HEK293 (cell line): ENCODE data around the gene TTC39C.

Experiments used
- CTCF ChIA-PET: fragments of 350-600 bp; formaldehyde crosslinking; extraction: SDS; loops from one replicate; lab custom pipeline; 2021; ENCODE audit warnings: antibody characterized with exemption; lab: Yijun Ruan, JAX
- POLR2A ChIA-PET: fragments of 300-600 bp; formaldehyde crosslinking; extraction: SDS; loops from one replicate; lab custom pipeline; 2020; ENCODE audit warnings: antibody characterized with exemption, inconsistent platforms; lab: Yijun Ruan, JAX
- H3K27ac ChIP-seq: fragments of 200-500 bp; sonication (Bioruptor generic); 2 replicates; pipeline ENCODE4 v1.5.1; 2014; ENCODE audit warnings: low read depth, low read length, control low read depth, inconsistent platforms; ENCODE audit errors: extremely low read depth
- H3K36me3 ChIP-seq, 2 experiments: fragments of 200-500 bp in 1 of 2; sonication (Bioruptor generic) in 1 of 2; 1 replicate in 1 of 2; 2 replicates in 1 of 2; pipeline ENCODE4 v1.5.1; 2014 to 2017; ENCODE audit warnings: inconsistent platforms in 2 of 2, low read length in 2 of 2; ENCODE audit not compliant: control insufficient read depth in 2 of 2, insufficient read depth in 1 of 2
- H3K4me1 ChIP-seq: fragments of 200-500 bp; sonication (Bioruptor generic); 2 replicates; pipeline ENCODE4 v1.5.1; 2014; ENCODE audit warnings: mild to moderate bottlenecking, low read length, inconsistent platforms; ENCODE audit not compliant: control insufficient read depth, insufficient read depth
- H3K4me3 ChIP-seq: 2 replicates; pipeline ENCODE4 v1.5.1; 2011; ENCODE audit warnings: low read depth, mild to moderate bottlenecking, control low read depth, low read length, moderate library complexity
- H3K9me3 ChIP-seq: fragments of 200-500 bp; sonication (Bioruptor generic); 2 replicates; pipeline ENCODE4 v1.5.1; 2014; ENCODE audit warnings: low read depth, low read length, inconsistent platforms; ENCODE audit not compliant: control insufficient read depth, insufficient read depth
- ATF2 ChIP-seq: fragments of 450-650 bp; formaldehyde crosslinking; IDR thresholded peaks from 2 replicates; pipeline ENCODE4 v1.5.1; 2016; ENCODE audit warnings: missing biosample characterization, missing genetic modification characterization, low read depth
- HOXC10 ChIP-seq: sonication (generic); formaldehyde crosslinking; IDR thresholded peaks from 2 replicates; pipeline ENCODE4 v1.8.1; 2023; ENCODE audit warnings: mild to moderate bottlenecking, missing genetic modification reagents
- KLF10 ChIP-seq: fragments of 450-650 bp; IDR thresholded peaks from 2 replicates; pipeline ENCODE4 v1.5.1; 2018; ENCODE audit warnings: missing biosample characterization, mild to moderate bottlenecking, missing genetic modification characterization
- KLF8 ChIP-seq: fragments of 450-650 bp; formaldehyde crosslinking; IDR thresholded peaks from 2 replicates; pipeline ENCODE4 v1.5.1; 2016; ENCODE audit warnings: missing biosample characterization, missing genetic modification characterization
- MYNN ChIP-seq: fragments of 450-650 bp; formaldehyde crosslinking; IDR thresholded peaks from 2 replicates; pipeline ENCODE4 v1.5.1; 2016; ENCODE audit warnings: missing biosample characterization, missing genetic modification characterization, borderline replicate concordance
- RBAK ChIP-seq: fragments of 450-650 bp; formaldehyde crosslinking; IDR thresholded peaks from 2 replicates; pipeline ENCODE4 v1.5.1; 2016; ENCODE audit warnings: missing biosample characterization, missing genetic modification characterization
- TRIM28 ChIP-seq: IDR thresholded peaks from 2 replicates; pipeline ENCODE4 v1.6.1; 2011; ENCODE audit warnings: low read length, control low read depth, borderline replicate concordance
- ZBTB48 ChIP-seq: fragments of 450-650 bp; formaldehyde crosslinking; IDR thresholded peaks from 2 replicates; pipeline ENCODE4 v1.5.1; 2016; ENCODE audit warnings: missing biosample characterization, missing genetic modification characterization
- ZFP3 ChIP-seq: fragments of 450-650 bp; formaldehyde crosslinking; IDR thresholded peaks from 2 replicates; pipeline ENCODE4 v1.5.1; 2016; ENCODE audit warnings: low read depth, missing biosample characterization, missing genetic modification characterization
- ZIC2 ChIP-seq: fragments of 450-650 bp; formaldehyde crosslinking; IDR thresholded peaks from 2 replicates; pipeline ENCODE4 v1.5.1; 2016; ENCODE audit warnings: missing biosample characterization, missing genetic modification characterization
- ZNF155 ChIP-seq: fragments of 450-650 bp; formaldehyde crosslinking; IDR thresholded peaks from 2 replicates; pipeline ENCODE4 v1.5.1; 2016; ENCODE audit warnings: missing biosample characterization, missing genetic modification characterization
- ZNF292 ChIP-seq: fragments of 450-650 bp; formaldehyde crosslinking; IDR thresholded peaks from 2 replicates; pipeline ENCODE4 v1.5.1; 2016; ENCODE audit warnings: low read depth, missing biosample characterization, missing genetic modification characterization, borderline replicate concordance
- ZNF302 ChIP-seq: fragments of 450-650 bp; formaldehyde crosslinking; IDR thresholded peaks from 2 replicates; pipeline ENCODE4 v1.5.1; 2016; ENCODE audit warnings: missing biosample characterization, missing genetic modification characterization, low read depth
- ZNF37A ChIP-seq: fragments of 450-650 bp; IDR thresholded peaks from 2 replicates; pipeline ENCODE4 v1.5.1; 2018; ENCODE audit warnings: missing biosample characterization, missing genetic modification characterization
- ZNF561 ChIP-seq: fragments of 450-650 bp; IDR thresholded peaks from 2 replicates; pipeline ENCODE4 v1.5.1; 2018; ENCODE audit warnings: missing biosample characterization, missing genetic modification characterization, borderline replicate concordance
- ZNF747 ChIP-seq: fragments of 450-650 bp; formaldehyde crosslinking; IDR thresholded peaks from 2 replicates; pipeline ENCODE4 v1.5.1; 2016; ENCODE audit warnings: missing biosample characterization, missing genetic modification characterization
- ZNF785 ChIP-seq: fragments of 450-650 bp; formaldehyde crosslinking; IDR thresholded peaks from 2 replicates; pipeline ENCODE4 v1.5.1; 2016; ENCODE audit warnings: missing biosample characterization, missing genetic modification characterization
- ZNF792 ChIP-seq: fragments of 450-650 bp; formaldehyde crosslinking; IDR thresholded peaks from 2 replicates; pipeline ENCODE4 v1.5.1; 2016; ENCODE audit warnings: missing biosample characterization, missing genetic modification characterization
- ZSCAN4 ChIP-seq: fragments of 450-650 bp; formaldehyde crosslinking; IDR thresholded peaks from 2 replicates; pipeline ENCODE4 v1.5.1; 2017; ENCODE audit warnings: missing biosample characterization, missing genetic modification characterization
- ZXDB ChIP-seq: fragments of 450-650 bp; formaldehyde crosslinking; IDR thresholded peaks from 2 replicates; pipeline ENCODE4 v1.5.1; 2016; ENCODE audit warnings: missing biosample characterization, missing genetic modification characterization
- TF ChIP-seq, protein P1 (sequence below): fragments of 450-650 bp; formaldehyde crosslinking; IDR thresholded peaks from 2 replicates; pipeline ENCODE4 v1.5.1; 2016; ENCODE audit warnings: missing biosample characterization, missing genetic modification characterization

TTC39C gene

GRCh38 chr18:24078391-24078790, 63.8 kb downstream of the TTC39C start:
- Histone ChIP-seq H3K36me3 (no peaks in the 10 kb centered on the region; a peak in 1 of 3 replicates), H3K9me3 (no peaks in the 10 kb centered on the region), H3K27ac (no peak overlapping the region), H3K4me3 (no peak overlapping the region), H3K4me1 (peaks cover 4% of the 10 kb centered on the region)
- POLR2A ChIA-PET = no interaction called here
- CTCF ChIA-PET = no interaction called here
- peak; percentile 44 for TF ChIP-seq ZIC2 (tag by site-specific recombination)
- no peak for TF ChIP-seq ZFP3 (tag by site-specific recombination)

DNA sequence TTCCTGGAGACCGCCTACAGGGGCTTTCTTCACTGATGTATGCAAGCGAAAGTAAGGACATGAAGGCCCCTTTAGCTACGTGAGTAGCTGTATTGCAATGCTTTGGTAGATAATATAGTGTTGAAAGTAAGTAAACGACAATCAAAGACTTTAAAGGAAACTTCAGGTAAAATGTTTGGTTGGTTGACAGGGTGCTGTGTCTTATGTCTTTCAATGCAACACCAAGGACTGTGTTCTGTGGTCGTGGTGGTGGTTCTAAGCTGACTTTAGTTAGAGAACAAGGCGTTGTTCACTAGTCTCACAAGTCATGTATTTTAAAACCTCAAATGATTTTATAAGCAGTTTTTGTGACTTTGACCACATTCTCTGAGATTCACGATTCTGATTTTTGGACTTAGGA, 66.3 kb downstream of the TTC39C start:
- TF ChIP-seq ZNF302 (no peak), MYNN (tag by site-specific recombination) (no peak), ZSCAN4 (tag by site-specific recombination) (no peak), ZNF561 (tag by site-specific recombination) (no peak), ZNF37A (tag by site-specific recombination) (no peak), TRIM28 (no peak), ZBTB48 (no peak), ZNF792 (tag by site-specific recombination) (no peak), RBAK (tag by site-specific recombination) (no peak), KLF8 (no peak), ZNF292 (tag by site-specific recombination) (no peak), ZXDB (no peak), ZNF155 (no peak), ATF2 (tag by site-specific recombination) (no peak), ZNF785 (no peak), HOXC10 (no peak), KLF10 (tag by site-specific recombination) (no peak)
- TF ChIP-seq, protein P1, sequence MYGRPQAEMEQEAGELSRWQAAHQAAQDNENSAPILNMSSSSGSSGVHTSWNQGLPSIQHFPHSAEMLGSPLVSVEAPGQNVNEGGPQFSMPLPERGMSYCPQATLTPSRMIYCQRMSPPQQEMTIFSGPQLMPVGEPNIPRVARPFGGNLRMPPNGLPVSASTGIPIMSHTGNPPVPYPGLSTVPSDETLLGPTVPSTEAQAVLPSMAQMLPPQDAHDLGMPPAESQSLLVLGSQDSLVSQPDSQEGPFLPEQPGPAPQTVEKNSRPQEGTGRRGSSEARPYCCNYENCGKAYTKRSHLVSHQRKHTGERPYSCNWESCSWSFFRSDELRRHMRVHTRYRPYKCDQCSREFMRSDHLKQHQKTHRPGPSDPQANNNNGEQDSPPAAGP (tag by site-specific recombination) = no peak
- no peak overlapping the region for H3K4me3 ChIP-seq
- peaks cover under 1% of the 10 kb centered on the region for H3K4me1 ChIP-seq
- no peaks in the 10 kb centered on the region; a peak in 1 of 3 replicates for H3K36me3 ChIP-seq
- ChIA-PET CTCF (interaction anchor here (0.6 to 1.8 kb wide), 4 partner anchors 47 to 581 kb away, joined by 3 to 6 read pairs (median 3); no protein-coding TSS in a partner anchor), POLR2A (no interaction called here)
- H3K9me3 ChIP-seq = no peaks in the 10 kb centered on the region
- H3K27ac ChIP-seq = no peak overlapping the region

- TF ChIP-seq ZNF747 (tag by site-specific recombination) = no peak
- Histone ChIP-seq H3K9me3 (no peaks in the 10 kb centered on the region), H3K4me3 (no peak overlapping the region), H3K27ac (no peak overlapping the region), H3K4me1 (no peaks in the 10 kb centered on the region), H3K36me3 (no peaks in the 10 kb centered on the region; a peak in 1 of 3 replicates)
- POLR2A ChIA-PET = no interaction called here
- CTCF ChIA-PET = interaction anchor here (0.6 kb wide), 1 partner anchor 116 kb away, joined by 3 read pairs; no protein-coding TSS in a partner anchor
Observed at GRCh38 chr18:24083550-24083949, 69.0 kb downstream of the TTC39C start.
